ENCODE measurements around the gene RABGAP1L. TPM values are rescaled to one million over a fixed set of nuclear protein-coding genes. Genes with fewer than 3 reads are reported as not detected.

Gene RABGAP1L
- total and polyA plus RNA-seq, 2 donors (not counting 3 experiments of a cell fraction or from before 2014, with no cell fraction given), result 6.4 to 22.2 TPM

- H3K9me3 ChIP-seq (replicated peaks; ENCODE audit: control insufficient read depth, insufficient read depth, low read length), result no peaks in the 10 kb centered on the region
- H3K4me3 ChIP-seq (replicated peaks in 1 of 3; ENCODE audit: insufficient read depth in 1 of 3, low read depth in 1 of 3, low read length in 3 of 3), result no peak overlapping the region
- no peak overlapping the region for H3K9ac ChIP-seq (replicated peaks; ENCODE audit: extremely low read depth, insufficient read depth, low read length)
- no peak overlapping the region for H3K27ac ChIP-seq (ENCODE audit: insufficient read depth, low read depth, low read length)
- H3K9me1 ChIP-seq (replicated peaks; ENCODE audit: control insufficient read depth, extremely low read depth, insufficient read depth, low read length), result no peaks in the 10 kb centered on the region
- DNase-seq (ENCODE audit: low read depth, low spot score) (no peak), FAIRE-seq (no peak)
- BruUV-seq (replicated peaks), result no TSS peak
- H2AFZ ChIP-seq (ENCODE audit: low read depth, low read length), result no peak overlapping the region
- dilution Hi-C loops (cut with MboI; ENCODE audit: extremely low pct_ligation_motif_present, low sequenced_read_pairs), result no loop called here
- intact Hi-C loops (cut with micrococcal nuclease), result no loop called here
- TF ChIP-seq POLR2A (IDR thresholded peaks at IDR 0.05; ENCODE audit: low read depth, low read length), result no peak
- TF ChIP-seq POLR2AphosphoS5 (IDR thresholded peaks at IDR 0.05; ENCODE audit: insufficient read depth, low read depth, low read length), result no peak
- TF ChIP-seq MAX (IDR thresholded peaks at IDR 0.05; ENCODE audit: insufficient read depth, insufficient read length), result no peak
- no peak for TF ChIP-seq EZH2 (IDR thresholded peaks at IDR 0.05; ENCODE audit: borderline replicate concordance, low read depth, low read length, severe bottlenecking)
- no peak for TF ChIP-seq FOS (IDR thresholded peaks at IDR 0.05; ENCODE audit: borderline replicate concordance, insufficient read depth, low read length)
- no peak for TF ChIP-seq GATA2 (IDR thresholded peaks at IDR 0.05; ENCODE audit: insufficient read depth, insufficient read length, low read depth, low read length)
- TF ChIP-seq JUN (IDR thresholded peaks at IDR 0.05; ENCODE audit: borderline replicate concordance, insufficient read depth, insufficient read length, low read depth), result no peak
- no peak for TF ChIP-seq MYC (IDR thresholded peaks at IDR 0.05; ENCODE audit: low read depth, low read length)
- TF ChIP-seq CTCF (IDR thresholded peaks at IDR 0.05; ENCODE audit: extremely low read depth in 1 of 2, insufficient read depth in 1 of 2, low read depth in 1 of 2, low read length in 2 of 2), result no peak
- H3K4me1 ChIP-seq (ENCODE audit: control insufficient read depth, extremely low read depth, insufficient read depth, low read length), result no peaks in the 10 kb centered on the region
- ChIA-PET POLR2A (no interaction called here), CTCF (interaction anchor here (1.0 to 6.7 kb wide), 4 partner anchors 12 to 450 kb away, joined by 3 to 63 read pairs (median 4); no protein-coding TSS in a partner anchor)
- peaks cover 0 to 2% of the 10 kb centered on the region in 2 experiments for H3K36me3 ChIP-seq (ENCODE audit: control insufficient read depth in 2 of 2, extremely low read depth in 1 of 2, insufficient read depth in 2 of 2, low read length in 2 of 2)
- H3K27me3 ChIP-seq (ENCODE audit: control insufficient read depth in 2 of 2, insufficient read depth in 2 of 2, low read length in 2 of 2), result no peaks in the 10 kb centered on the region
- H3K79me2 ChIP-seq (ENCODE audit: control insufficient read depth, insufficient read depth, low read length), result no peaks in the 10 kb centered on the region
- no peaks in the 10 kb centered on the region for H4K20me1 ChIP-seq (replicated peaks; ENCODE audit: control insufficient read depth, extremely low read depth, insufficient read depth, low read length)
- no peak overlapping the region for H3K4me2 ChIP-seq (ENCODE audit: insufficient read depth, low read length)
These were observed 116.8 kb downstream of the RABGAP1L start for GRCh38 chr1:174276087-174276486.

Data from endothelial cell of umbilical vein (primary cell).